HG03097 (cell line): Measurements from ENCODE around the gene PDSS2.
"Not testable (repeated sequence)": the region's sequence is repeated elsewhere in the genome, so short reads cannot be mapped to it uniquely, and the experiment has no call there.

Experiments used
- ATAC-seq: cut with Tn5 transposase; IDR thresholded peaks from one replicate; pipeline ENCODE4 v1.9.1; 2021; ENCODE audit not compliant: unreplicated experiment, low FRiP score

The PDSS2 gene

DNA sequence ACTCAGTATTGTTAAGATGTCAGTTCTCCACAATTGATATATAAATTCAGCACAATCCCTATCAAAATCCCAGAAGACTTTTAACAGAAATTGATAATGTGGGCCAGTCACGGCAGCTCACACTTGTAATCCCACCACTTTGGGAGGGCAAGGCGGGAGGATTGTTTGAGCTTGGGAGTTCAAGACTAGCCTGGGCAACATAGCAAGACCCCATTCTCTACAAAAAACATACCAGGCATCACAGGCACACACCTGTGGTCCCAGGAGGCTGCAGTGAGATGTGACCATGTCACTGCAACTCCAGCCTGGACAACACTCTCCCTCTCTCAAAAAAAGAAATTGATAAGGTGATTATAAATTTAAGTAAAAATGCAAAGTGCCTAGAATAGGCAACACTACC is 90.9 kb downstream of the PDSS2 start:
- no peak for ATAC-seq

- ATAC-seq, result not testable (repeated sequence)
These were observed 95.2 kb downstream of the PDSS2 start for GRCh38 chr6:107364173-107364572.

DNA sequence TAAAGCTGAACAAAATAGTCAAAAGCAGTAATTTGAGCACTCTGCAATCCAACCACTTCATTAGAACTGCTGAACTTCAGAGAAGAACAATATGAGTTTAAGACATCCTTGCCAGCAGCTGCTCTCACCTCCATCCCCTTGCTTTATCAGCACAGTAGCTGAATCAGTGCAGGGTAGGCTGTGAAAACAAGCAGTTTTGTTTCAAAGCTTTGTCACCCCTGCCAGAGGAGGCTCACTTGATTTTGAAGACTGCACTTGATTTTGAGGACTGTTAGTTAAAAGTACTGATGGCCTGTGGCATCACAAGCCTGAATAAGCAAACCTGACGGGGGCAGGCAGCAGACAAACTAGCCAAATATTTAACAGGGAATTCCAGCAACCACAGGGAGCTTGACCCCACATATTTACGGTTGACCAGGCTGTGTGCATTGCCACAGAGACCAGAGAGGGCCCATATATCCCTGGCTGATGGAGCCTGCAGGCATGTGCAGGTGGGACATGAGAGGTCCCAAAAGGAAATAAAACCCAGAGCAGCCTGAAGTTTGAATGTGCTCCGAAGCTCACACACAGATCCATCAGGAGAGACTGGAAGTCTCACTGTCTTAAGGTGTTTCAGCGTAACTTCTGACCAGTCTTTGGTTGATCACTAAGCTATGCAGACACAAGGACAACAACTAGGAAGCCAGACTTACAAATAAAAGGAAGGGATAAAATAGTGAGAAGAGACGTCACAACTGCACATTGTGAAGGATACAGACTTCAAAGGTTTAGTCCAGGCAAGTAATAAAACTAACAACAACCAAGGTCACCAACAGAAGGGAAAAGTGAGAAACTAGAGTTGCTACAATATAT is 97.4 kb downstream of the PDSS2 start:
- no peak for ATAC-seq

DNA sequence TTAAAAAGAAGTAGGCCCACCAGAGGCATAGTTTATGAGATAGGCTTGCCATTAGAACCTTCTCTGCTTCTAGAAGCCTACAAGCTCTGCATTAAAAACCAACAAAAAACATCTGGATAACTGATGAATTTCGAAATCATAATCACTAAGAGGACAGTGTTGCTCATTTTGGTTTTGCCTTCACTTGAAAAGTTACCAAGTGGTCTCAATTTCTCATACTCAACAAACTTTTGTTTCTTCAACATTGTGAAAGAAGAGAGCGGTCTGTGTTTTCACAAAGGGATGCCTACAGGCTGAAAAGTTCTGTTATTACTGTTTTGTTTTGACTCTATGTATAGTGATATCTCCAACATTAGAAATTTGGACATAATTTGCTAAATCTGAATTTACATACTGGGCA is 98.9 kb downstream of the PDSS2 start:
- ATAC-seq, result no peak

GRCh38 chr6:107357842-107358241 is 101.5 kb downstream of the PDSS2 start:
- no peak for ATAC-seq

- ATAC-seq, result no peak
These were observed 102.3 kb downstream of the PDSS2 start for GRCh38 chr6:107357031-107357430.

DNA sequence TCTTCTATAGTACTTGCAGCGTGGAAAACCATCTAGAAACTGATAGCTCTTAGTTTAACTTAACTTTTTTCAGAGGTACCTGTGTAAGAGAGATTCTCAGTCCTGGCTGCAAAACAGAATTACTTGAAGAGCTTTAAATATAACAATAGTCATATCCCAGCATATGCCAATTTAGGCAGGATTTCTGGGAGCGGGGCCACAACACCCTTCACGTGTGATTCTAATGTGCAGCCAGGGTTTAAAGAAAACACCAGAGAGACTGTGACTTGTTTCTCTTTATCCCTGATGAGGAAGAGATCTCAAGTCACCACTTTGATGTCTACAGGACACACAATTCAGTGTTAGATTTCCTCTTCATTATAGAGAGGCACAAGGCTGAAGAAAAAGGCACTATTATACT is 103.7 kb downstream of the PDSS2 start:
- no peak for ATAC-seq

- ATAC-seq, result no peak
These were observed 104.9 kb downstream of the PDSS2 start for GRCh38 chr6:107354451-107354850.

- ATAC-seq, result no peak
These were observed 105.5 kb downstream of the PDSS2 start for GRCh38 chr6:107353773-107354382.

DNA sequence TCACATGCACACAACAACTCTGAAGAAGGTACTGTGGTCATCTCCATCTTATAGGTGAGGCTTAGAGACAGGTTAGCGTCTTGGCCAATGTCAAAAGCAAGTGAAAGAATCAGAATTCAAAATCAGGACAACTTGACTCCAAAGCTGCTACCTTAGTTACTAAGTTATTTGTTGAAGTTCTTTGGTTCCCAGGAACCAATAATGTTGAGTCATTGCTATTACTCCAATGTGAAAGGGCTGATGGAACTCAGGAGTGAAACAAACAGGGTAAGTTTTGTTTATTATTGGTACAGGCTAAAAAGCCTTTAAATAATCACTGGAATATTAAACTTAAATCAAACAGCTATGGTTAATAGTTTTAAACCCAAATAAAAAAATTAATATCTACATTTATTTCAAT is 111.1 kb downstream of the PDSS2 start:
- no peak for ATAC-seq

DNA sequence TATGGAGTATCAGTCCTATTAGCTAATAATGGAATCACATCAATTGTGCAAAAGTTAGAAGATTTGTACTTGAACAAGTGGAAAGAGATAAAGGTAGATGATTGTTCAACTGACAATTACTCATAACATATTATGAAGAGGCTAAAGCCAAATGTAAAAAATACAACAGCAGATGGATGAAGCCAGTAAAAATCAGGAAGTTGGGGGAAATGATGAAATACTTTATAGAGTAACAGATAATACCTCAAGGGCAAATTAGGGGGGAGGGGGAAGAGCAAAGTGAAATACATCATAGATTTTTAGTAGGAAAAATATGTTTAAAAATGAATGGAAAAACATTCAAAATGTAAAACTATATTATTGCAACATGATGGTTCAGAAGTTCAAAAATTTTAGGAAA is 114.0 kb downstream of the PDSS2 start:
- ATAC-seq, result no peak

DNA sequence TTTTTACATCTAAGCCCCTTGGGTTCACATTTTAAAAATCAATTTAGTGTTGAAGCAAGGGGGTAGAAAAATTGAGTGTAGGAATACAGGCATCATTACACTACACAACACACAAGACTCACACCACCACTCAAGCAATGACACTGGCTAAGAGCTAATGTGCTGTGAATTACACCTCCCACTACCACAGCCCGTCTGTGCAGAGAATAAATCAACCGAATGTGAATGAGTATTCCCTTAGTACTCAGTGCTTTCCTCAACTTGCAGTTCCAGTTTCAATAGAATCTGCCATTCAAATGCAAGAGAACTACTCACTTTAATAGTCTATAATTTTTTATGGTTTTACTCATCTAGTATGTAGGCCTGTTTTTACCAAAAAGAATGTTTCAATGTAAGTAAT is 114.4 kb downstream of the PDSS2 start:
- ATAC-seq, result no peak

DNA sequence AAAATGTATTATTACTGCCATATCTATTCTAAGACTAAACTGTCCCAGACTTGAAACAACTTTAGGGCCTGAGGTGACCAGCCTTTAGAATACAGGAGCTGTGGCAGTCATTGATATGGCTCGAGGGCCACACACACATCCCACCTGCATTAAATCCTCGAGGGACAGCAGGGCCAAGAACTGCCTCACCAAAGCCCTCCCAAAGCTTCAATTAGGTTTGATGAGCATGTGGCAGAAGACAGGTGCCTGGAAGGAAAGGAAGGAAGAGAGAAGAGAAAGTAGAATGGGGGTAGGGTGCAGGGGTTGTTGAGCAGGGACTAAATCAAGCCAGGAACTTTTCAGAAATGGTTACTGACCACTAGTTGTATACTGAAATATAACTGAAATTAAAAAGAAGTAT is 115.0 kb downstream of the PDSS2 start:
- no peak for ATAC-seq

GRCh38 chr6:107342144-107342543 is 117.2 kb downstream of the PDSS2 start:
- no peak for ATAC-seq

DNA sequence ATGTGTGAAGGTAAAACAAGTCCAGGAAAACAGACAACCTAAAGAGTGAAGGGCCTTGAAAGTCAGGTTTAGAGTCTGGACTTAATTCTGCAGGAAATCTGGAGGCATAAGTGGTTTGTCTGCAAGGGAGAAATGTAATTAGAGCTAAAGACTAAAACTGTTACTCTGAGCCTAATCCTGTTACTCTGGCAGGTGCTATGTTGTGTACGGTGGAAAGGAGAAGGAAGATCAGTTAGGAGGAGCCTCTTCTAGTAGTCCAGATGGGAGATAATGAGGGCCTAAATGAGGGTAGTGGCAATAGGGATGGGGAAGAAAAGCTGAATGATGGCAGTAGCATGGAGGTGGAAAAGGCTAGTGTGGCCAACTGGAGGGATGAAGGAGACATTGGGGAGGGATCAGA is 118.5 kb downstream of the PDSS2 start:
- ATAC-seq, result no peak

GRCh38 chr6:107337191-107337741 is 122.1 kb downstream of the PDSS2 start:
- ATAC-seq, result no peak

DNA sequence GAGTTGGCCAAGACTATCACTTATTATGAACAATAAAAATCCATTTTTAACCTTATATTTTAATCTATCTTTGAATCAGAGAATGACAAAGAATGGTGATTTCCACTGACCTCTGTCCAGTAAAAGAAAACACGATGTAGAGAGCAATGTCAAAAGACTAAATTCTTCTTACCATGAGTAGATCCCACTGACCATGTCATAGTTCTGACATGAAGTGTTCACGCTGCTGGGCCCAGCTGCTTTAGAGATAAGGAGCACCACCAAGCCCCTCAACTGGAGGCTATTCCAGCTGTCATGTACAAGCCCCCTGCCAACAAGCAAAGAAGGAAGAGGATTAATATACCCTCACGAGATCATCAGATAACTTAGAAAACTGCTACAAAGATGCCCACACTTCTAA is 125.3 kb downstream of the PDSS2 start:
- no peak for ATAC-seq

GRCh38 chr6:107333491-107333890 is 125.9 kb downstream of the PDSS2 start:
- ATAC-seq, result no peak

- ATAC-seq, result no peak
These were observed 127.7 kb downstream of the PDSS2 start for GRCh38 chr6:107331409-107332386.

DNA sequence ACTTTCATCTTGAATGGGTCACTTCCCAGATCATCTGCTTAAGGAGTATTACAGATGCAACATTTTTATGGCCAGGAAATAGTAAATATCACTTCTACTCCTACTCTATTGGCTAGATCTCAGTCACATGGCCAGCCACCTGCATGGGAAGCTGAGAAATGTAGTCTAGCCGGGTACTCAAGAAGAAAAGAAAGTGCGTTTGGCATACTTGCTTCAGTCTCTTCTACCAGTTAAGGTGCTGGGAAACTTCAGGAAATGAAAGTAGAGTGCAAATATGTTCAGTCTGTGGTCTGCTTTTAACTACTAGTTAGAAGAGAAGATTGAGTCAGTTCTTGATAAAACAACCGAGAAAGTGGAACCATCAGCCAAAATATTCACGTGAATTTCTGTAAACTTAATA is 129.2 kb downstream of the PDSS2 start:
- peak; percentile 96 for ATAC-seq
